Stimulated activated CD4-positive, alpha-beta T cell treated with anti-CD3 and anti-CD28 coated beads, TNF-alpha, amount 100 ng/mL, for 24 hours (primary cell): Measurements from ENCODE around the gene UBXN11.

ENCODE experiments used
- DNase-seq, 3 experiments: peaks; one replicate each; pipeline ENCODE4 v3.0.0-alpha.2; 2020; ENCODE audit warnings: low read depth in 3 of 3

UBXN11 gene

GRCh38 chr1:26285366-26286063 lies 20.9 kb downstream of the UBXN11 start:
- no peak for DNase-seq

GRCh38 chr1:26284597-26285347 lies 21.7 kb downstream of the UBXN11 start:
- DNase-seq = peak; percentile 88 to 96 (median 95)

GRCh38 chr1:26283871-26284596 lies 22.4 kb downstream of the UBXN11 start:
- no peak for DNase-seq

DNA sequence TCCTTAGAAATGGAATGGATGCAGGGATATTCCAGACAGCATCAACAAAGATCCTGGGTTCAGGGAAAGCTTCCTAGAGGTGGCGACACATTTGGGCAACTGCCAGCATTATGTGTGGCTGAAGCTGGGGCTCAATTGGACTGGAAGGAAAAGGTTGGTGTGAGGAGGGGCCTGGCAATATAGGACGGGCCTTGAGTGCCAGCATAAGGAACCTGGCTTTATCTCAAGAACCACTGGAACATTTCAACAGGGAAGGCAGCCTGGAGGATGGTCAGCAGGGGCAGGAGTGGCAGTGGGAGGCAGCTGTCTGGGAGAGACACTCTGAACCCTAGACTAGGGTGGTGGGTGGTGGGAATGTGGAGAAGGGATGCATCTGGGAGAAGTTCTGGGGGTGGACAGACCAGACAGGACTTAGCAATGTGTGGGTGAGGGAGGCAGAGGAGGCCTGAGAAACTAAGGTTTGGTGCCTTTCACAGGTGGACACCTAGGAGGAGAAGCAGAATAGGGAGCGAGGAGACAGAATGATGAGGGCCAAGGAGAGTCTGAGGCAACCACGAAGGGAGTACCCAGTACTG lies 23.1 kb downstream of the UBXN11 start:
- DNase-seq = no peak

- no peak for DNase-seq
Measured at GRCh38 chr1:26282401-26282918, 24.0 kb downstream of the UBXN11 start.

- no peak for DNase-seq
Measured at GRCh38 chr1:26281971-26282370, 24.5 kb downstream of the UBXN11 start.

DNA sequence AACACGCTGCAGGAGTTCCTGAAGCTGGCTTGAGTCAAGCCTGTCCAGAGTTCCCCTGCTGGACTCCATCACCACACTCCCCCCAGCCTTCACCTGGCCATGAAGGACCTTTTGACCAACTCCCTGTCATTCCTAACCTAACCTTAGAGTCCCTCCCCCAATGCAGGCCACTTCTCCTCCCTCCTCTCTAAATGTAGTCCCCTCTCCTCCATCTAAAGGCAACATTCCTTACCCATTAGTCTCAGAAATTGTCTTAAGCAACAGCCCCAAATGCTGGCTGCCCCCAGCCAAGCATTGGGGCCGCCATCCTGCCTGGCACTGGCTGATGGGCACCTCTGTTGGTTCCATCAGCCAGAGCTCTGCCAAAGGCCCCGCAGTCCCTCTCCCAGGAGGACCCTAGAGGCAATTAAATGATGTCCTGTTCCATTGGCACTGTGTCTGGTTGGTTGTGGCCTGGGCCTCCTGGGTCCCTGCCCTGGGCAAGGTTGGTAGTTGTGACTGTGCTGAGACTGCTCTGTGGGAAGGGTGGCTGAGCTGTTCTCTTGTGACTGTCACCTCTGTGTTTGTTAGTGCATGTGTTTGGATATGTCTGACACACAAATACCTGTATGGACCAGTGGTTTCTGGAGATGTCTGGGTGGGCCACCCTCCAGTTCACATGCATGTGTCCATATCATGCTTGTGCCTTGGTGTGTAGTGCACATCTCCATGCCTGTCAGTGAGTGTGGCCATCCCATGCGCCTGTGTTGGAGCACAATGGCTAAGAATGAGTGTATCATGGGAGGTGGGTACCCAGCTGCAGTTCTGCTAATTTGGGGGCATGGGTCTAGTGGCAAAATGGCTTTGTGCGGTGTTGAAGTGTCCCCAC lies 25.1 kb downstream of the UBXN11 start:
- no peak for DNase-seq

- DNase-seq = no peak
Measured at GRCh38 chr1:26280333-26281042, 25.9 kb downstream of the UBXN11 start.

GRCh38 chr1:26279456-26280332 lies 26.7 kb downstream of the UBXN11 start, which contains the start of gene SH3BGRL3:
Gene SH3BGRL3 (plus strand): TSS chr1:26280086. CDS start chr1:26280156, 70 bp downstream.
- DNase-seq = peak; percentile 63 to 86 (median 71)

DNA sequence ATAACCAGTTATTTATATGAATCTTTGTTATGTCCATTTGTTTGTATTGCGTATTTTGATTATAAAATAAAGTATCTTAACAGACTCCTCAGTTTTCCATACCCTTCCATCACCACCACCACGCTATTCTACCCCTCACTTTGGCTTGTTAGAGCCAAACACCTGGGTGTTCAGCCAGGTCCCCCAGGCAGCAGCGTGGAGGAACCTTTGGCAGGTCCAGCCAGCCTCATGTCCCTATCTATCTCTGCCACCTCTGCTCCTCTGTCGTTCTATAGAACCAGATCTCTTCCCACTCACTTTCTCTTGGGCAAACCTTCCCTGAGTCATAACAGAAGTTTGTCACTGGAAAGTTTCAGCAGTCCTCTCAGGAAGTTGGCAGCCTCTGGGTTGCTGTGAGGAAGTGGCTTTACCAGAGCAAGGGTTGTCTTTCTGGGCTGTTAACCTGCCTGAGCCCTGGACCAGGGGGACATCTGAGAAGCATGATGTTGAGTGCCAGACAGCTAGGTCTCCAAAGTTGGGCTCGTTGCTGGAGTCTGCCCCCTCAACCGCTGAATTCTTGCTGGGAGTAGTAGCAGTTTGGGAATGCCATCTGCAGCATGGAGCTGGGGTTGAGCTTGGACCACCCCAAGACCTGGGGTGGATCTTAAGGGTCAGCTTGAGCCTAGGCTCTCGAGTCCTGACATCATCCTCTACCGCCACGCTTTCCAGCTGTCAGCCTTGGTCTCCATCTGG lies 27.5 kb downstream of the UBXN11 start:
- peak in 1 of 3 experiments; percentile 52 for DNase-seq

- DNase-seq = no peak
Measured at GRCh38 chr1:26278303-26278702, 28.1 kb downstream of the UBXN11 start.

DNA sequence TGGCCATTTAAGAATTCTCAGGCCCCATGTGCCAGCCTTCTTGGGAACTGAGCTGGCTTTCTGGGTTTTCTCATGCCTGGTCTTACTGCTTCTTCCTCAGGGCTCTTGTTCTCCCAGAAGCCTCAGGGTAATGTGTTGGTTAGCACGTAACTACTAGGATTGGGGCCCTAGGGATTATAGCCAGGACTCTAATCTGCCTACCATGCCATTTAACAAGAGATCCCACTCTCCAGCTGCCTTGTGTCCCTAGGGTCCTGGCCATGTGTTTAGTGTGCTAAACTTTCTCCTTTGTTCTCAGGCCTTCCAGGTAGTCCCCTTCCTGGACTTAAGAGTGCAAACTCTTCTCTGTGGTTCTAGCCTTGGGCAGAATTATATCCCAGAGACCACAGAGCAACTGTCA lies 28.7 kb downstream of the UBXN11 start:
- DNase-seq = no peak

DNA sequence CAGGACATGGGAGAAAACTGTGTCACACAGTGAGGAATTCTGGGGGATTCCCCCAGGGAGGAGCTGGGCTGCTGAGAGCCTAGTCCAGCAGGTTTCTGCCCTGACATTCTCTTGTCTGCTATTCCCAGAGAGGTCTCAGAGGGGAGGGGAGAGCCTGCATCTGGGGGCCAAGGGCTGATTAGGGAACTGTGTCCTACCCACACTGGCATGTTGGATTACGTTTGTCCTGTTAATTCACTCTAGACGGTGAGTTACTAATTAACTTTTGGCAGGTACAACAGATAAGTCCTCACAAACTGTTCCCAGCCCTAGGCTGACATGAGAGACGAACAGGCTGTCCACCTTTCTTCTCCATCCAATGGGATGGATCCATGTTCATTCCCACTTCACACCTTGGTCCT lies 29.2 kb downstream of the UBXN11 start:
- DNase-seq = no peak

- DNase-seq = no peak
Measured at GRCh38 chr1:26276432-26276838, 30.0 kb downstream of the UBXN11 start.

- peak in 2 of 3 experiments; percentile 67 to 80 for DNase-seq
Measured at GRCh38 chr1:26275580-26276431, 30.6 kb downstream of the UBXN11 start.

- no peak for DNase-seq
Measured at GRCh38 chr1:26274801-26275425, 31.5 kb downstream of the UBXN11 start.

DNA sequence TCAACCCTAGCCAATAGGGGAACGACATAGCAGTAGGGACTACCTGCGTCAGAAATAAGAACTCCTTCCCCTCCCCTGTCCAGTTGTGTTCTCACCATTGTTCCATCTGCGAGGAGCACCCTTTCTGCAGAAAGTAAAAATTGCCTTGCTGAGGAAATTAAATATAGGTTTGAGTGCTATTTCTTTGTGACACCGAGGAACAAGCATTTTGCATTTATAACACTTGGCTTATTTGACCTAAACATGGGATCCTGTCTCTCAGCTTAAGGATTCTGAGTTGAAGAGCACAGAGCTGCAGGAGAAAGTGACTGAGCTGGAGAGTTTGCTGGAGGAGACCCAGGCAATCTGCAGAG lies 37.3 kb downstream of the UBXN11 start:
- DNase-seq = no peak
